ENCODE results near the gene CDKN3. TPM values are rescaled to one million over a fixed set of nuclear protein-coding genes. Genes with fewer than 3 reads are reported as not detected.

Gene CDKN3
- total RNA-seq, 2 experiments from 2014 or later: 150 to 157 TPM

GRCh38 chr14:54423991-54424390 is 27.2 kb downstream of the CDKN3 start:
- ChIA-PET POLR2A (interaction anchor here (0.6 to 2.4 kb wide), 6 partner anchors 8 to 497 kb away, joined by 3 to 16 read pairs (median 5); partner anchors contain the start of gene CDKN3), CTCF (ENCODE audit: unreplicated experiment) (interaction anchor here (0.9 kb wide), 1 partner anchor 26 kb away, joined by 3 read pairs; no protein-coding TSS in a partner anchor)
- Histone ChIP-seq H3K9me3 (ENCODE audit: low read length) (no peaks in the 10 kb centered on the region), H3K79me2 (ENCODE audit: insufficient read depth, low read depth, low read length) (no peaks in the 10 kb centered on the region), H3K4me3 (ENCODE audit: low read depth, low read length, poor library complexity, severe bottlenecking) (no peak overlapping the region), H3K9me2 (ENCODE audit: insufficient read depth, low read length) (no peaks in the 10 kb centered on the region), H2AFZ (ENCODE audit: low read length) (no peak overlapping the region), H3K27ac (ENCODE audit: low read depth, low read length, poor library complexity, severe bottlenecking) (no peak overlapping the region), H3K4me2 (ENCODE audit: low read length) (no peak overlapping the region), H3K36me3 (ENCODE audit: insufficient read depth, low read length) (peaks cover 98% of the 10 kb centered on the region), H3K4me1 (ENCODE audit: insufficient read depth, low read length, poor library complexity, severe bottlenecking) (peaks cover 7% of the 10 kb centered on the region), H4K20me1 (ENCODE audit: insufficient read depth, low read length) (no peaks in the 10 kb centered on the region)
- no peak for DNase-seq (ENCODE audit: low spot score)
- intact Hi-C loops (cut with micrococcal nuclease; ENCODE audit: unreplicated experiment): no loop called here
- BruUV-seq (replicated peaks): no TSS peak
- TF ChIP-seq EZH2phosphoT487 (IDR thresholded peaks at IDR 0.05; ENCODE audit: borderline replicate concordance, low read depth, low read length): no peak
- TF ChIP-seq, protein P1, sequence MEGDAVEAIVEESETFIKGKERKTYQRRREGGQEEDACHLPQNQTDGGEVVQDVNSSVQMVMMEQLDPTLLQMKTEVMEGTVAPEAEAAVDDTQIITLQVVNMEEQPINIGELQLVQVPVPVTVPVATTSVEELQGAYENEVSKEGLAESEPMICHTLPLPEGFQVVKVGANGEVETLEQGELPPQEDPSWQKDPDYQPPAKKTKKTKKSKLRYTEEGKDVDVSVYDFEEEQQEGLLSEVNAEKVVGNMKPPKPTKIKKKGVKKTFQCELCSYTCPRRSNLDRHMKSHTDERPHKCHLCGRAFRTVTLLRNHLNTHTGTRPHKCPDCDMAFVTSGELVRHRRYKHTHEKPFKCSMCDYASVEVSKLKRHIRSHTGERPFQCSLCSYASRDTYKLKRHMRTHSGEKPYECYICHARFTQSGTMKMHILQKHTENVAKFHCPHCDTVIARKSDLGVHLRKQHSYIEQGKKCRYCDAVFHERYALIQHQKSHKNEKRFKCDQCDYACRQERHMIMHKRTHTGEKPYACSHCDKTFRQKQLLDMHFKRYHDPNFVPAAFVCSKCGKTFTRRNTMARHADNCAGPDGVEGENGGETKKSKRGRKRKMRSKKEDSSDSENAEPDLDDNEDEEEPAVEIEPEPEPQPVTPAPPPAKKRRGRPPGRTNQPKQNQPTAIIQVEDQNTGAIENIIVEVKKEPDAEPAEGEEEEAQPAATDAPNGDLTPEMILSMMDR (conservative IDR thresholded peaks at IDR 0.05; ENCODE audit: low read length): no peak

GRCh38 chr14:54424479-54424901 is 27.7 kb downstream of the CDKN3 start:
- no peaks in the 10 kb centered on the region for H3K9me3 ChIP-seq (ENCODE audit: low read length)
- H3K4me2 ChIP-seq (ENCODE audit: low read length): no peak overlapping the region
- no peaks in the 10 kb centered on the region for H3K9me2 ChIP-seq (ENCODE audit: insufficient read depth, low read length)
- no peak overlapping the region for H3K27ac ChIP-seq (ENCODE audit: low read depth, low read length, poor library complexity, severe bottlenecking)
- no peak overlapping the region for H2AFZ ChIP-seq (ENCODE audit: low read length)
- no TSS peak for BruUV-seq (replicated peaks)
- peaks cover 98% of the 10 kb centered on the region for H3K36me3 ChIP-seq (ENCODE audit: insufficient read depth, low read length)
- no peaks in the 10 kb centered on the region for H4K20me1 ChIP-seq (ENCODE audit: insufficient read depth, low read length)
- H3K79me2 ChIP-seq (ENCODE audit: insufficient read depth, low read depth, low read length): no peaks in the 10 kb centered on the region
- no peak for DNase-seq (ENCODE audit: low spot score)
- CTCF ChIA-PET (ENCODE audit: unreplicated experiment): no interaction called here
- no peak overlapping the region for H3K4me3 ChIP-seq (ENCODE audit: low read depth, low read length, poor library complexity, severe bottlenecking)
- intact Hi-C loops (cut with micrococcal nuclease; ENCODE audit: unreplicated experiment): no loop called here
- no peak for TF ChIP-seq EZH2phosphoT487 (IDR thresholded peaks at IDR 0.05; ENCODE audit: borderline replicate concordance, low read depth, low read length)
- TF ChIP-seq, protein P1 (conservative IDR thresholded peaks at IDR 0.05; ENCODE audit: low read length): no peak
- H3K4me1 ChIP-seq (ENCODE audit: insufficient read depth, low read length, poor library complexity, severe bottlenecking): peaks cover 7% of the 10 kb centered on the region
- POLR2A ChIA-PET: interaction anchor here (2.0 to 2.4 kb wide), 3 partner anchors 11 to 27 kb away, joined by 6 to 16 read pairs (median 9); partner anchors contain the start of gene CDKN3

- peaks cover 7% of the 10 kb centered on the region for H3K4me1 ChIP-seq (ENCODE audit: insufficient read depth, low read length, poor library complexity, severe bottlenecking)
- H3K4me3 ChIP-seq (ENCODE audit: low read depth, low read length, poor library complexity, severe bottlenecking): no peak overlapping the region
- no peak for DNase-seq (ENCODE audit: low spot score)
- BruUV-seq (replicated peaks): no TSS peak
- no peaks in the 10 kb centered on the region for H3K9me3 ChIP-seq (ENCODE audit: low read length)
- H3K79me2 ChIP-seq (ENCODE audit: insufficient read depth, low read depth, low read length): no peaks in the 10 kb centered on the region; the same call in 1 of the 2 replicates
- intact Hi-C loops (cut with micrococcal nuclease; ENCODE audit: unreplicated experiment): no loop called here
- TF ChIP-seq, protein P1 (conservative IDR thresholded peaks at IDR 0.05; ENCODE audit: low read length): no peak
- TF ChIP-seq EZH2phosphoT487 (IDR thresholded peaks at IDR 0.05; ENCODE audit: borderline replicate concordance, low read depth, low read length): no peak
- no peaks in the 10 kb centered on the region for H4K20me1 ChIP-seq (ENCODE audit: insufficient read depth, low read length)
- H3K27ac ChIP-seq (ENCODE audit: low read depth, low read length, poor library complexity, severe bottlenecking): no peak overlapping the region
- ChIA-PET POLR2A (interaction anchor here (0.7 to 2.4 kb wide), 4 partner anchors 10 to 28 kb away, joined by 3 to 16 read pairs (median 8); partner anchors contain the start of gene CDKN3), CTCF (ENCODE audit: unreplicated experiment) (no interaction called here)
- H3K4me2 ChIP-seq (ENCODE audit: low read length): no peak overlapping the region
- no peaks in the 10 kb centered on the region for H3K9me2 ChIP-seq (ENCODE audit: insufficient read depth, low read length)
- H2AFZ ChIP-seq (ENCODE audit: low read length): no peak overlapping the region
- peaks cover 98% of the 10 kb centered on the region for H3K36me3 ChIP-seq (ENCODE audit: insufficient read depth, low read length)
Measured at GRCh38 chr14:54425068-54425467, 28.3 kb downstream of the CDKN3 start.

All from OCI-LY7 (cell line).